RPMI8226 (cell line): Measurements from ENCODE around the gene CAMTA1.

Experiments used
- DNase-seq: peaks from one replicate; pipeline ENCODE4 v3.0.0-alpha.2; 2015

The CAMTA1 gene

GRCh38 chr1:7448986-7449385 is 663.7 kb downstream of the CAMTA1 start:
- no peak for DNase-seq

- DNase-seq, result no peak
Measured at GRCh38 chr1:7449750-7450149, 664.5 kb downstream of the CAMTA1 start.

- no peak for DNase-seq
Measured at GRCh38 chr1:7450838-7451237, 665.6 kb downstream of the CAMTA1 start.

- no peak for DNase-seq
Measured at GRCh38 chr1:7453038-7453437, 667.8 kb downstream of the CAMTA1 start.

GRCh38 chr1:7454052-7454815 is 669.0 kb downstream of the CAMTA1 start:
- DNase-seq, result peak; percentile 20

GRCh38 chr1:7454895-7455784 is 669.9 kb downstream of the CAMTA1 start:
- DNase-seq, result peak; percentile 95

GRCh38 chr1:7455796-7456721 is 670.8 kb downstream of the CAMTA1 start:
- peak; percentile 39 for DNase-seq

- DNase-seq, result no peak
Measured at GRCh38 chr1:7456722-7457082, 671.4 kb downstream of the CAMTA1 start.

- peak; percentile 68 for DNase-seq
Measured at GRCh38 chr1:7457811-7458210, 672.6 kb downstream of the CAMTA1 start.

GRCh38 chr1:7458946-7459345 is 673.7 kb downstream of the CAMTA1 start:
- DNase-seq, result no peak

- no peak for DNase-seq
Measured at GRCh38 chr1:7459914-7460313, 674.7 kb downstream of the CAMTA1 start.

- DNase-seq, result no peak
Measured at GRCh38 chr1:7460807-7461206, 675.6 kb downstream of the CAMTA1 start.

- DNase-seq, result no peak
Measured at GRCh38 chr1:7462617-7463016, 677.4 kb downstream of the CAMTA1 start.

GRCh38 chr1:7463526-7463925 is 678.3 kb downstream of the CAMTA1 start:
- DNase-seq, result no peak

GRCh38 chr1:7464736-7465135 is 679.5 kb downstream of the CAMTA1 start:
- DNase-seq, result no peak

GRCh38 chr1:7467476-7468175 is 682.4 kb downstream of the CAMTA1 start:
- DNase-seq, result no peak

- DNase-seq, result no peak
Measured at GRCh38 chr1:7468248-7468647, 683.0 kb downstream of the CAMTA1 start.

- DNase-seq, result no peak
Measured at GRCh38 chr1:7469255-7469938, 684.1 kb downstream of the CAMTA1 start.

GRCh38 chr1:7470904-7471638 is 685.8 kb downstream of the CAMTA1 start:
- peak; percentile 60 for DNase-seq

- DNase-seq, result no peak
Measured at GRCh38 chr1:7471836-7472235, 686.6 kb downstream of the CAMTA1 start.
